Type B pancreatic cell (in vitro differentiated cells): ENCODE measurements around the gene AOX1. TPM values are rescaled to one million over a fixed set of nuclear protein-coding genes. Genes with fewer than 3 reads are reported as not detected.

Experiments used
- DNase-seq: peaks from one replicate; pipeline ENCODE4 v3.0.0; 2021; ENCODE audit warnings: mixed read lengths; ENCODE audit not compliant: unreplicated experiment; ENCODE audit errors: extremely low spot score
- H3K27ac Mint-ChIP-seq: 2 replicates; pipeline ENCODE4 v1.8.0; 2021; ENCODE audit warnings: mild to moderate bottlenecking, mixed read lengths
- H3K27me3 Mint-ChIP-seq: 2 replicates; pipeline ENCODE4 v1.8.0; 2021; ENCODE audit warnings: mixed read lengths
- H3K36me3 Mint-ChIP-seq: 2 replicates; pipeline ENCODE4 v1.8.0; 2021; ENCODE audit warnings: mixed read lengths
- H3K4me1 Mint-ChIP-seq: one replicate; pipeline ENCODE4 v1.8.0; 2021; ENCODE audit warnings: mixed read lengths; ENCODE audit not compliant: unreplicated experiment
- H3K4me3 Mint-ChIP-seq: 2 replicates; pipeline ENCODE4 v1.8.0; 2021; ENCODE audit warnings: mild to moderate bottlenecking, mixed read lengths
- H3K9me3 Mint-ChIP-seq: 2 replicates; pipeline ENCODE4 v1.8.0; 2021; ENCODE audit warnings: mixed read lengths
- CTCF ChIP-seq: fragments of 200-600 bp; sonication (generic); conservative IDR thresholded peaks from 2 replicates; pipeline ENCODE4 v1.5.0; 2021; ENCODE audit warnings: antibody characterized with exemption, mild to moderate bottlenecking
- total RNA-seq: library from RNA; stranded (reverse); gene quantifications from 2 replicates; pipeline ENCODE4 v1.2.1, GENCODE V29; 2021; ENCODE audit warnings: low replicate concordance

The AOX1 gene
- total RNA-seq, 1 donor from 2014 or later, result 6.4 TPM

- TF ChIP-seq CTCF, result no peak
- no peak overlapping the region for H3K27ac Mint-ChIP-seq
- H3K36me3 Mint-ChIP-seq, result peaks cover 3% of the 10 kb centered on the region
- H3K4me3 Mint-ChIP-seq, result no peak overlapping the region
- H3K9me3 Mint-ChIP-seq, result no peaks in the 10 kb centered on the region
- H3K27me3 Mint-ChIP-seq, result peaks cover 3% of the 10 kb centered on the region
- H3K4me1 Mint-ChIP-seq, result peaks cover 4% of the 10 kb centered on the region
- DNase-seq, result no peak
Observed at GRCh38 chr2:200669308-200669707, 83.5 kb downstream of the AOX1 start.

GRCh38 chr2:200670313-200670712 lies 84.5 kb downstream of the AOX1 start:
- H3K36me3 Mint-ChIP-seq, result peaks cover 3% of the 10 kb centered on the region
- no peak for DNase-seq

GRCh38 chr2:200670751-200671150 lies 84.9 kb downstream of the AOX1 start:
- H3K27ac Mint-ChIP-seq, result no peak overlapping the region
- DNase-seq, result no peak
- no peaks in the 10 kb centered on the region for H3K4me1 Mint-ChIP-seq
- H3K9me3 Mint-ChIP-seq, result no peaks in the 10 kb centered on the region
- TF ChIP-seq CTCF, result no peak
- peaks cover 3% of the 10 kb centered on the region for H3K27me3 Mint-ChIP-seq
- H3K4me3 Mint-ChIP-seq, result no peak overlapping the region
- H3K36me3 Mint-ChIP-seq, result peaks cover 3% of the 10 kb centered on the region

More at GRCh38 chr2:200670313-200670712, 84.5 kb downstream of the AOX1 start:
- no peak overlapping the region for H3K4me3 Mint-ChIP-seq
- peaks cover 3% of the 10 kb centered on the region for H3K27me3 Mint-ChIP-seq
- TF ChIP-seq CTCF, result no peak
- no peaks in the 10 kb centered on the region for H3K9me3 Mint-ChIP-seq
- H3K4me1 Mint-ChIP-seq, result no peaks in the 10 kb centered on the region
- H3K27ac Mint-ChIP-seq, result no peak overlapping the region

GRCh38 chr2:200673191-200673590 lies 87.4 kb downstream of the AOX1 start:
- H3K4me1 Mint-ChIP-seq, result no peaks in the 10 kb centered on the region
- peaks cover 3% of the 10 kb centered on the region for H3K27me3 Mint-ChIP-seq
- H3K9me3 Mint-ChIP-seq, result no peaks in the 10 kb centered on the region
- DNase-seq, result no peak
- H3K27ac Mint-ChIP-seq, result no peak overlapping the region
- TF ChIP-seq CTCF, result no peak
- no peaks in the 10 kb centered on the region for H3K36me3 Mint-ChIP-seq
- H3K4me3 Mint-ChIP-seq, result no peak overlapping the region

- Mint-ChIP-seq H3K36me3 (no peaks in the 10 kb centered on the region), H3K27ac (no peak overlapping the region), H3K4me3 (no peak overlapping the region), H3K27me3 (peaks cover 3% of the 10 kb centered on the region), H3K9me3 (no peaks in the 10 kb centered on the region), H3K4me1 (no peaks in the 10 kb centered on the region)
- DNase-seq, result no peak
- TF ChIP-seq CTCF, result no peak
Observed at GRCh38 chr2:200674837-200675236, 89.0 kb downstream of the AOX1 start.

- Mint-ChIP-seq H3K27ac (no peak overlapping the region), H3K36me3 (no peaks in the 10 kb centered on the region), H3K4me3 (no peak overlapping the region), H3K27me3 (peaks cover 3% of the 10 kb centered on the region), H3K4me1 (no peaks in the 10 kb centered on the region), H3K9me3 (no peaks in the 10 kb centered on the region)
- no peak for TF ChIP-seq CTCF
- DNase-seq, result no peak
Observed at GRCh38 chr2:200677171-200677570, 91.4 kb downstream of the AOX1 start.
